ENCODE results near the gene C5orf58.

Gene C5orf58

GRCh38 chr5:170286386-170286925 is 53.7 kb downstream of the C5orf58 start:
- no peak for DNase-seq

DNA sequence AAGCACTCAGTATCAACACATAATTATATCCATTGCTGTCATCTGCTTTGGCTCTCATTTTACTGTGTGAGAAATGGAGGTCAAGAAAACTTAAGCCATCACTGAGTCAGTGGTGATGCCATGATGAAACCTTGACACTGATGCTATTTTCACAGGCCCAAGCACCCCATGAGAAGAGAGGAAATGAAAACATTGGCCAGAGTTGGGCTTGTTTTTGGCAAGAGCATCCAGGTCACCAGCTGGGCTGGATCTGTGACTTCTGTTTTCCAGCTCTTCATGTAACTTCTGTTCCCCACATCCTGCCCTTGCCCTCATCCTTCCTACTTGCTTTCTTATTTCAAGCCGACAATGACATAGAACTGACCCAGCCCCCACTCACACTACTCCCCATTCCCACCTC is 54.7 kb downstream of the C5orf58 start:
- DNase-seq: no peak

GRCh38 chr5:170288151-170288550 is 55.4 kb downstream of the C5orf58 start:
- no peak for DNase-seq

GRCh38 chr5:170288551-170288950 is 55.8 kb downstream of the C5orf58 start:
- no peak for DNase-seq

GRCh38 chr5:170289121-170289520 is 56.3 kb downstream of the C5orf58 start:
- DNase-seq: no peak

DNA sequence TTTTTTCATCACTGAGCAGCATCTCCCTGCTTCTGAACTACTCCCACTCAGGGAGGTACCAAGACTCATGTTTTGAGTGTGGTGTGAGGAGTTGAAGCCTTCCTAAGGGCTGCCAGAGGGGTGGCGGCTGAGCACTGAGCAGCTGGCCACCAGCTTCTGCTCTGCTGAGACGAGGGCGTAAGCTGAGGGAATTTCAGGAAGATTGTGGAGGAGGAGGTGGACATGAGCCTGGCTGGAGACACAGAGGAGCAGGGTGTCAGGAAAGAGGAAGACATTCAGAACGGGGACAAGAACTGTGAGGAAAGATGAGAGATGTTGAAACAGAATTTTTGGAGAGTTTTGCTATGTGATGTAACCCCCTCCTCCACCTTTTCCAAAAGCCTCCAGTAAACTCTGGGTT is 57.0 kb downstream of the C5orf58 start:
- DNase-seq: no peak

- DNase-seq: no peak
These were observed 57.7 kb downstream of the C5orf58 start for GRCh38 chr5:170290498-170290897.

DNA sequence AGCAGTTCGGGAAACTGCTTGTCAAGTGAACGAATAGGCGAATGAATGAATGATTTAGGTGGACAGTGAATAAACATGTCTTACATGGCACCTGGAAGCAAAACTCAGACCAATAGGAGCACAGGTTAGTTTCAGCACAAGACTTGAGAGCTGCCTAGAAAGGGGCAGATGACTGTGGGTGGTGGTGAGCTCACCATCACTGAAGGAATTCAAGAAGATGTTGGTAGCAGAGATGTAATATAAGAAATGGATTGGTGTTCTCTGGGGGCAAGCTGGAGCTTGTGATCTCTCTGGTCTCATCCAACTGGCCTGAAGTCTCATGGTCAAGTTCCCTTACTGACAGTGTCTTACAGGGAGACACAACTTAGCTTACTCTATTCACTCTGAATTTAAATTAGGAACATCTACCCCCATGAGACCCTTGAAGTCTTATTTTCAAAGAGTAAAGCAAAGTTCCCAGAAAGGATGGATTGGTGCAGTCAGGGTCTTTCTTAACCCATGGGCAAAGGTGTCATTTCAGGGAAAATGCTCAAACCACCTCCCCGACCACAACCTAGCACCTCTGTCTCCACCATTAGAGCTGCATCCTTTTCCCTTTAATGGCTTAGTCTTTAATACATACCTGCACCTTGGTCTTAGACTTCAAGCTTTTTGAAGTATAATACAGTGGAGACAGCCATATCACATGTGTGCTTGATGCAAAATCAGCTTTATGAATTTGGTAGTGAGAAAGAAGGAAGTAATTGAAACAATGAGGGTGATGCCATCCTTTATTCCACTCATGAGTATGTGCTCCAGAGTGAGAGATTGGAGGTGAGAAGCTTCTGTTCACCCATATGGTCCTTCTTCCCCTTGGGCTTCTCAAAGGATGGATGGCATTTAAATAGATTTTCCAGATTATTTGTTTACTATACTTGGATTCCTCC is 59.7 kb downstream of the C5orf58 start:
- no peak for DNase-seq

GRCh38 chr5:170293273-170293672 is 60.5 kb downstream of the C5orf58 start:
- DNase-seq: no peak

DNA sequence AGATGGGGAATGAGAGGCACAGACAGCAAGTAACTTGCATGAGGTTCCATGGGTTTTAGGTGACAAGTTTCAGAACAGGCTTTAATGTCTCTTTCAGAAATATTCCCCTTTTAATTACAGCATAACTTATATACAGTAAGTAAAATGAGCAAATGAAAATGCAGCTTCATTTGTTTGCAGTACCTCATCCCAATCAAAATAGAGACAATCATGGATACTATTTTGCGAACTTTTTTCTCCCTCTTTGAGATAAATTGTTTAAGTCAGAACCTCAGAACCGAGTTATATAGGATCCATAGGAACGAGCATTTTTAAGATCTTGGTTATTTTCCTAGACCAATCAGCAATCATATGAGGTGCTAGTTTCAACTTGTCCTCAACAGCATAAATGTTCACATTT is 61.3 kb downstream of the C5orf58 start:
- no peak for DNase-seq

GRCh38 chr5:170294556-170294955 is 61.8 kb downstream of the C5orf58 start:
- DNase-seq: no peak

All from NCI-H446 treated with DMSO at 0.1 percent for 48 hours (cell line).